GM19193 (cell line): Measurements from ENCODE around the gene CDK2.

Experiments used
- POLR2A ChIP-seq: IDR thresholded peaks from 4 replicates; pipeline ENCODE4 v1.6.1; 2011; ENCODE audit not compliant: insufficient read depth, insufficient read length; ENCODE audit errors: extremely low read depth

Gene CDK2

GRCh38 chr12:55933799-55934742, 32.6 kb upstream of the CDK2 start:
- no peak for TF ChIP-seq POLR2A

GRCh38 chr12:55934773-55935172, 31.9 kb upstream of the CDK2 start:
- no peak for TF ChIP-seq POLR2A

- TF ChIP-seq POLR2A = no peak
Measured at GRCh38 chr12:55935738-55936151, 30.9 kb upstream of the CDK2 start.

GRCh38 chr12:55937981-55938380, 28.6 kb upstream of the CDK2 start:
- no peak for TF ChIP-seq POLR2A

- TF ChIP-seq POLR2A = no peak
Measured at GRCh38 chr12:55938826-55939501, 27.7 kb upstream of the CDK2 start.

GRCh38 chr12:55940065-55940732, 26.4 kb upstream of the CDK2 start:
- no peak for TF ChIP-seq POLR2A

- TF ChIP-seq POLR2A = no peak
Measured at GRCh38 chr12:55942055-55942454, 24.6 kb upstream of the CDK2 start.

- TF ChIP-seq POLR2A = no peak
Measured at GRCh38 chr12:55942577-55943136, 24.0 kb upstream of the CDK2 start.

GRCh38 chr12:55946553-55946952, 20.1 kb upstream of the CDK2 start:
- TF ChIP-seq POLR2A = no peak

GRCh38 chr12:55955344-55955743, 11.3 kb upstream of the CDK2 start:
- no peak for TF ChIP-seq POLR2A

- TF ChIP-seq POLR2A = no peak
Measured at GRCh38 chr12:55955800-55956508, 10.7 kb upstream of the CDK2 start.

- no peak for TF ChIP-seq POLR2A
Measured at GRCh38 chr12:55957106-55957859, 9.3 kb upstream of the CDK2 start.

GRCh38 chr12:55963760-55964159, 2.9 kb upstream of the CDK2 start:
- TF ChIP-seq POLR2A = no peak

GRCh38 chr12:55965240-55965639, 1.4 kb upstream of the CDK2 start:
- TF ChIP-seq POLR2A = no peak
